Measurements from ENCODE around the gene GJB1.
"Not testable (repeated sequence)": the region's sequence is repeated elsewhere in the genome, so short reads cannot be mapped to it uniquely, and the experiment has no call there.

The GJB1 gene

DNA sequence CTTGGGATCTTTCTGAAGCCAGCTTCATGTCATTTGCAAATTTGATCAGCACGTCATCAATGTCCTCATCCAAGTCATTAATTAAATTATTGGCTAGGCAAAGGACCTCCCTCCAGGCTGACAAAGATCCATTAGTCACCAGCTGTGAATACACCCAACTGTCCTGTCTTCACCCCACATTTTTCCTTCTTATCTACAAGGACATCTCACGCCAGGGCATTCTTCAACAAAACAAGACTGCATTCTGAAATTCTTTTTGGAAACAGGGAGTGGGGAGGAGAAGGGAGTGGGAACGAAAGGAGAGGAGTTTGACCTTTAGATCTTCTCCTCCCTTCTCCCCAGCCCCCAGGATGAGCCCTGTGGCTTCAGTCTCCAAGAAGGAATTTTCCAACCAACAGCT is 45.7 kb upstream of the GJB1 start:
- Histone ChIP-seq H3K4me3 (ENCODE audit: insufficient read depth in 1 of 2, low read depth in 1 of 2, low read length in 2 of 2) (no peak overlapping the region), H3K27me3 (ENCODE audit: control insufficient read depth in 1 of 2, insufficient read depth in 1 of 2, low read length in 2 of 2) (peaks cover 0 to 42% of the 10 kb centered on the region in 2 experiments), H3K18ac (ENCODE audit: low read depth in 1 of 2, low read length in 2 of 2) (no peak overlapping the region), H2BK120ac (ENCODE audit: low read depth, low read length) (no peak overlapping the region), H3K14ac (ENCODE audit: low read length in 2 of 2) (no peak overlapping the region), H3K9ac (ENCODE audit: low read length) (peak overlapping the region; percentile 19), H3K36me3 (ENCODE audit: control insufficient read depth in 1 of 2, insufficient read depth in 2 of 2, low read depth in 1 of 2, low read length in 2 of 2) (no peaks in the 10 kb centered on the region), H3K4ac (ENCODE audit: low read depth in 1 of 2, low read length in 2 of 2) (no peak overlapping the region), H2BK15ac (ENCODE audit: low read depth, poor library complexity, severe bottlenecking) (no peak overlapping the region), H3K4me2 (ENCODE audit: low read length, poor library complexity, severe bottlenecking) (no peak overlapping the region), H3K4me1 (ENCODE audit: control insufficient read depth, insufficient read depth, low read depth, low read length) (peaks cover 2% of the 10 kb centered on the region), H3K79me1 (replicated peaks; ENCODE audit: low read length, poor library complexity, severe bottlenecking) (no peaks in the 10 kb centered on the region), H3K23ac (ENCODE audit: low read length in 2 of 2) (no peak overlapping the region), H4K8ac (ENCODE audit: low read length) (no peak overlapping the region), H2BK12ac (ENCODE audit: low read length in 2 of 2) (no peak overlapping the region), H3K27ac (ENCODE audit: low read length, poor library complexity, severe bottlenecking) (no peak overlapping the region), H3K9me3 (ENCODE audit: control insufficient read depth, low read length) (no peaks in the 10 kb centered on the region), H2AFZ (ENCODE audit: low read depth, low read length) (no peak overlapping the region), H2BK5ac (ENCODE audit: low read depth, low read length, poor library complexity, severe bottlenecking) (no peak overlapping the region), H2AK5ac (ENCODE audit: low read length, severe bottlenecking) (no peak overlapping the region), H4K91ac (ENCODE audit: low read length) (no peak overlapping the region)
- DNase-seq = peak; percentile 0
- 95% methylated on average over 1 of the region's 3 CpGs for WGBS

- Histone ChIP-seq H2BK15ac (ENCODE audit: low read depth, poor library complexity, severe bottlenecking) (no peak overlapping the region), H3K36me3 (ENCODE audit: control insufficient read depth in 1 of 2, insufficient read depth in 2 of 2, low read depth in 1 of 2, low read length in 2 of 2) (no peaks in the 10 kb centered on the region), H3K79me1 (replicated peaks; ENCODE audit: low read length, poor library complexity, severe bottlenecking) (no peaks in the 10 kb centered on the region), H3K27me3 (ENCODE audit: control insufficient read depth in 1 of 2, insufficient read depth in 1 of 2, low read length in 2 of 2) (peaks cover 0 to 37% of the 10 kb centered on the region in 2 experiments), H3K4me1 (ENCODE audit: control insufficient read depth, insufficient read depth, low read depth, low read length) (peaks cover 2% of the 10 kb centered on the region), H3K4me3 (ENCODE audit: insufficient read depth in 1 of 2, low read depth in 1 of 2, low read length in 2 of 2) (no peak overlapping the region), H3K4me2 (ENCODE audit: low read length, poor library complexity, severe bottlenecking) (no peak overlapping the region), H3K18ac (ENCODE audit: low read depth in 1 of 2, low read length in 2 of 2) (no peak overlapping the region), H4K91ac (ENCODE audit: low read length) (no peak overlapping the region), H3K9me3 (ENCODE audit: control insufficient read depth, low read length) (no peaks in the 10 kb centered on the region), H3K9ac (ENCODE audit: low read length) (peak overlapping the region; percentile 29), H3K27ac (ENCODE audit: low read length, poor library complexity, severe bottlenecking) (no peak overlapping the region), H2BK120ac (ENCODE audit: low read depth, low read length) (no peak overlapping the region), H2AK5ac (ENCODE audit: low read length, severe bottlenecking) (no peak overlapping the region), H2BK5ac (ENCODE audit: low read depth, low read length, poor library complexity, severe bottlenecking) (no peak overlapping the region), H3K14ac (ENCODE audit: low read length in 2 of 2) (no peak overlapping the region), H3K4ac (ENCODE audit: low read depth in 1 of 2, low read length in 2 of 2) (no peak overlapping the region), H2AFZ (ENCODE audit: low read depth, low read length) (no peak overlapping the region), H4K8ac (ENCODE audit: low read length) (no peak overlapping the region), H2BK12ac (ENCODE audit: low read length in 2 of 2) (no peak overlapping the region), H3K23ac (ENCODE audit: low read length in 2 of 2) (no peak overlapping the region)
- peak; percentile 68 for DNase-seq
- 0% methylated on average over 1 of the region's 4 CpGs for WGBS
Observed at GRCh38 chrX:71178908-71179307, 44.1 kb upstream of the GJB1 start.

GRCh38 chrX:71180579-71181265 is 42.3 kb upstream of the GJB1 start:
- not testable (repeated sequence) for H3K27ac ChIP-seq (ENCODE audit: low read length, poor library complexity, severe bottlenecking); H3K4me2 ChIP-seq (ENCODE audit: low read length, poor library complexity, severe bottlenecking); H2AFZ ChIP-seq (ENCODE audit: low read depth, low read length); H3K9ac ChIP-seq (ENCODE audit: low read length); H3K18ac ChIP-seq (ENCODE audit: low read depth in 1 of 2, low read length in 2 of 2); H4K8ac ChIP-seq (ENCODE audit: low read length); H2BK120ac ChIP-seq (ENCODE audit: low read depth, low read length); H3K23ac ChIP-seq (ENCODE audit: low read length in 2 of 2); DNase-seq; H2BK5ac ChIP-seq (ENCODE audit: low read depth, low read length, poor library complexity, severe bottlenecking); H2AK5ac ChIP-seq (ENCODE audit: low read length, severe bottlenecking); H3K36me3 ChIP-seq (ENCODE audit: control insufficient read depth in 1 of 2, insufficient read depth in 2 of 2, low read depth in 1 of 2, low read length in 2 of 2); H3K4ac ChIP-seq (ENCODE audit: low read depth in 1 of 2, low read length in 2 of 2); H2BK12ac ChIP-seq (ENCODE audit: low read length in 2 of 2); H3K9me3 ChIP-seq (ENCODE audit: control insufficient read depth, low read length); H3K14ac ChIP-seq (ENCODE audit: low read length in 2 of 2); H3K4me1 ChIP-seq (ENCODE audit: control insufficient read depth, insufficient read depth, low read depth, low read length); H3K4me3 ChIP-seq (ENCODE audit: insufficient read depth in 1 of 2, low read depth in 1 of 2, low read length in 2 of 2); H4K91ac ChIP-seq (ENCODE audit: low read length); H2BK15ac ChIP-seq (ENCODE audit: low read depth, poor library complexity, severe bottlenecking); H3K79me1 ChIP-seq (replicated peaks; ENCODE audit: low read length, poor library complexity, severe bottlenecking)
- 79% methylated on average over 7 of the region's 9 CpGs for WGBS
- H3K27me3 ChIP-seq (ENCODE audit: control insufficient read depth in 1 of 2, insufficient read depth in 1 of 2, low read length in 2 of 2) = peaks cover 0 to 34% of the 10 kb centered on the region in 2 experiments

GRCh38 chrX:71181558-71181909 is 41.5 kb upstream of the GJB1 start:
- H2AK5ac ChIP-seq (ENCODE audit: low read length, severe bottlenecking) = peak overlapping the region; percentile 75
- no peak overlapping the region for H2AFZ ChIP-seq (ENCODE audit: low read depth, low read length)
- peaks cover 0 to 34% of the 10 kb centered on the region in 2 experiments for H3K27me3 ChIP-seq (ENCODE audit: control insufficient read depth in 1 of 2, insufficient read depth in 1 of 2, low read length in 2 of 2)
- no peak overlapping the region for H4K91ac ChIP-seq (ENCODE audit: low read length)
- WGBS = 11% methylated on average over 7 of the region's 10 CpGs
- H3K18ac ChIP-seq (ENCODE audit: low read depth in 1 of 2, low read length in 2 of 2) = no peak overlapping the region
- H3K4me2 ChIP-seq (ENCODE audit: low read length, poor library complexity, severe bottlenecking) = peak overlapping the region; percentile 68
- no peaks in the 10 kb centered on the region for H3K36me3 ChIP-seq (ENCODE audit: control insufficient read depth in 1 of 2, insufficient read depth in 2 of 2, low read depth in 1 of 2, low read length in 2 of 2)
- no peak overlapping the region for H3K23ac ChIP-seq (ENCODE audit: low read length in 2 of 2)
- H3K4me1 ChIP-seq (ENCODE audit: control insufficient read depth, insufficient read depth, low read depth, low read length) = peaks cover 2% of the 10 kb centered on the region
- peak overlapping the region in 1 of 2 experiments; percentile 79 for H3K4ac ChIP-seq (ENCODE audit: low read depth in 1 of 2, low read length in 2 of 2)
- no peak overlapping the region for H2BK5ac ChIP-seq (ENCODE audit: low read depth, low read length, poor library complexity, severe bottlenecking)
- no peak for DNase-seq
- peak overlapping the region; percentile 56 for H3K27ac ChIP-seq (ENCODE audit: low read length, poor library complexity, severe bottlenecking)
- H2BK12ac ChIP-seq (ENCODE audit: low read length in 2 of 2) = no peak overlapping the region
- no peaks in the 10 kb centered on the region for H3K9me3 ChIP-seq (ENCODE audit: control insufficient read depth, low read length)
- no peak overlapping the region for H3K14ac ChIP-seq (ENCODE audit: low read length in 2 of 2)
- no peak overlapping the region for H2BK15ac ChIP-seq (ENCODE audit: low read depth, poor library complexity, severe bottlenecking)
- H3K4me3 ChIP-seq (ENCODE audit: insufficient read depth in 1 of 2, low read depth in 1 of 2, low read length in 2 of 2) = peak overlapping the region in 1 of 2 experiments; percentile 82
- no peaks in the 10 kb centered on the region for H3K79me1 ChIP-seq (replicated peaks; ENCODE audit: low read length, poor library complexity, severe bottlenecking)
- H4K8ac ChIP-seq (ENCODE audit: low read length) = peak overlapping the region; percentile 19
- peak overlapping the region; percentile 15 for H2BK120ac ChIP-seq (ENCODE audit: low read depth, low read length)
- H3K9ac ChIP-seq (ENCODE audit: low read length) = peak overlapping the region; percentile 97
